HEK293 (cell line): ENCODE results near the gene F5.

ENCODE experiments used
- CTCF ChIP-seq: fragments of 450-650 bp; formaldehyde crosslinking; IDR thresholded peaks from 2 replicates; pipeline ENCODE4 v1.5.1; 2016; ENCODE audit warnings: missing biosample characterization, missing genetic modification characterization
- MYNN ChIP-seq: fragments of 450-650 bp; formaldehyde crosslinking; IDR thresholded peaks from 2 replicates; pipeline ENCODE4 v1.5.1; 2016; ENCODE audit warnings: missing biosample characterization, missing genetic modification characterization, borderline replicate concordance
- PATZ1 ChIP-seq: fragments of 450-650 bp; formaldehyde crosslinking; IDR thresholded peaks from 2 replicates; pipeline ENCODE4 v1.5.1; 2016; ENCODE audit warnings: missing biosample characterization, missing genetic modification characterization
- REST ChIP-seq: fragments of 450-650 bp; formaldehyde crosslinking; IDR thresholded peaks from 2 replicates; pipeline ENCODE4 v1.5.1; 2016; ENCODE audit warnings: missing biosample characterization, missing genetic modification characterization
- ZFHX2 ChIP-seq: fragments of 450-650 bp; formaldehyde crosslinking; conservative IDR thresholded peaks from 2 replicates; pipeline ENCODE4 v1.5.1; 2016; ENCODE audit warnings: missing biosample characterization, missing genetic modification characterization
- ZFP3 ChIP-seq: fragments of 450-650 bp; formaldehyde crosslinking; IDR thresholded peaks from 2 replicates; pipeline ENCODE4 v1.5.1; 2016; ENCODE audit warnings: low read depth, missing biosample characterization, missing genetic modification characterization
- ZFP37 ChIP-seq: fragments of 450-650 bp; formaldehyde crosslinking; IDR thresholded peaks from 2 replicates; pipeline ENCODE4 v1.5.1; 2016; ENCODE audit warnings: missing biosample characterization, missing genetic modification characterization
- ZNF121 ChIP-seq: fragments of 450-650 bp; formaldehyde crosslinking; IDR thresholded peaks from 2 replicates; pipeline ENCODE4 v1.5.1; 2016; ENCODE audit warnings: missing biosample characterization, missing genetic modification characterization
- ZNF274 ChIP-seq, 2 experiments: fragments of 200-500 bp in 1 of 2; fragments of 450-650 bp in 1 of 2; sonication (Bioruptor generic) in 1 of 2; formaldehyde crosslinking in 1 of 2; IDR thresholded peaks; 2 replicates each; pipeline versions ENCODE4 v1.5.1 to v1.6.1; 2014 to 2016; ENCODE audit warnings: borderline replicate concordance in 1 of 2, inconsistent platforms in 1 of 2, low read length in 1 of 2, missing biosample characterization in 1 of 2, missing genetic modification characterization in 1 of 2
- ZNF416 ChIP-seq: fragments of 450-650 bp; formaldehyde crosslinking; IDR thresholded peaks from 2 replicates; pipeline ENCODE4 v1.5.1; 2016; ENCODE audit warnings: missing biosample characterization, missing genetic modification characterization
- ZNF692 ChIP-seq: fragments of 450-650 bp; formaldehyde crosslinking; IDR thresholded peaks from 2 replicates; pipeline ENCODE4 v1.5.1; 2016; ENCODE audit warnings: missing biosample characterization, missing genetic modification characterization
- ZSCAN18 ChIP-seq: fragments of 450-650 bp; formaldehyde crosslinking; IDR thresholded peaks from 2 replicates; pipeline ENCODE4 v1.5.1; 2016; ENCODE audit warnings: missing biosample characterization, missing genetic modification characterization
- ZSCAN5A ChIP-seq: fragments of 450-650 bp; formaldehyde crosslinking; IDR thresholded peaks from 2 replicates; pipeline ENCODE4 v1.5.1; 2016; ENCODE audit warnings: missing biosample characterization, missing genetic modification characterization

GRCh38 chr1:169572187-169572586 lies 14.1 kb downstream of the F5 start:
- no peak for TF ChIP-seq ZFHX2 (tag by site-specific recombination)
- TF ChIP-seq CTCF (tag by site-specific recombination): no peak
- no peak for TF ChIP-seq ZNF274 (IDR thresholded peaks at IDR 0.05; ENCODE audit: low read length)
- no peak for TF ChIP-seq ZNF274 (tag by site-specific recombination; IDR thresholded peaks at IDR 0.05; ENCODE audit: borderline replicate concordance)
- no peak for TF ChIP-seq REST
- TF ChIP-seq ZNF692: no peak
- no peak for TF ChIP-seq ZSCAN18 (tag by site-specific recombination)
- no peak for TF ChIP-seq MYNN (tag by site-specific recombination)
- no peak for TF ChIP-seq ZFP37
- TF ChIP-seq ZSCAN5A: no peak
- no peak for TF ChIP-seq ZNF416 (tag by site-specific recombination)
- no peak for TF ChIP-seq ZFP3 (tag by site-specific recombination)
- TF ChIP-seq PATZ1 (tag by site-specific recombination): no peak
- no peak for TF ChIP-seq ZNF121 (tag by site-specific recombination)
